ENCODE measurements around the gene PCNT. TPM values are rescaled to one million over a fixed set of nuclear protein-coding genes. Genes with fewer than 3 reads are reported as not detected.

The PCNT gene
- total and polyA plus RNA-seq, 10 of the 15 experiments (the other 5 are each of a cell fraction or from before 2014, with no cell fraction given) = 2.9 to 39.6 (median 20.5) TPM

- no peaks in the 10 kb centered on the region for H3K79me2 ChIP-seq (ENCODE audit: control insufficient read depth, insufficient read depth, low read length)
- ATAC-seq = no peak
- ChIA-PET CTCF (no interaction called here), POLR2A (no interaction called here), SMC1A (ENCODE audit: uncharacterized antibody, unreplicated experiment) (no interaction called here), RAD21 (ENCODE audit: unreplicated experiment) (no interaction called here)
- intact Hi-C loops (cut with micrococcal nuclease; ENCODE audit: unreplicated experiment) (no loop called here), in situ Hi-C loops (cut with MboI) (no loop called here)
- no peak overlapping the region for H2AFZ ChIP-seq (ENCODE audit: control insufficient read depth, low read depth, low read length)
- H3K4me2 ChIP-seq (ENCODE audit: control insufficient read depth, insufficient read depth) = no peak overlapping the region
- no peaks in the 10 kb centered on the region for H4K20me1 ChIP-seq (ENCODE audit: control insufficient read depth, insufficient read depth)
- H3K27me3 ChIP-seq (replicated peaks in 1 of 2; ENCODE audit: control insufficient read depth in 2 of 2, insufficient read depth in 2 of 2, low read length in 1 of 2) = no peaks in the 10 kb centered on the region
- H3K9me3 ChIP-seq (replicated peaks; ENCODE audit: control insufficient read depth, insufficient read depth, low read length) = no peaks in the 10 kb centered on the region
- WGBS (ENCODE audit: insufficient coverage, insufficient replicate concordance, low lambda C conversion rate, missing lambda C conversion rate) = 51% methylated on average over 84 of the region's 84 CpGs
- H3K27ac ChIP-seq (ENCODE audit: control insufficient read depth, insufficient read depth) = no peak overlapping the region
- no peak for DNase-seq (ENCODE audit: low read depth, low spot score)
- no TSS peak for BruUV-seq (replicated peaks)
- H3K36me3 ChIP-seq (ENCODE audit: control insufficient read depth in 2 of 2, insufficient read depth in 2 of 2, low read length in 1 of 2) = peaks cover 3 to 10% of the 10 kb centered on the region in 2 experiments; a peak in 3 of 4 replicates
- TF ChIP-seq SIX5 (IDR thresholded peaks at IDR 0.05; ENCODE audit: low read depth, low read length, severe bottlenecking) = no peak
- no peak for TF ChIP-seq RAD51 (IDR thresholded peaks at IDR 0.05)
- TF ChIP-seq CBFB (IDR thresholded peaks at IDR 0.05; ENCODE audit: low read depth) = no peak
- TF ChIP-seq ASH2L (IDR thresholded peaks at IDR 0.05; ENCODE audit: borderline replicate concordance, low read depth) = no peak
- no peak for TF ChIP-seq ZNF274 (IDR thresholded peaks at IDR 0.05; ENCODE audit: insufficient read depth, insufficient read length)
- TF ChIP-seq IRF4 (IDR thresholded peaks at IDR 0.05; ENCODE audit: low read depth, low read length) = no peak
- H3K4me1 ChIP-seq (ENCODE audit: control insufficient read depth, insufficient read depth, low read length) = peaks cover 6% of the 10 kb centered on the region
- FAIRE-seq = no peak
- no peak overlapping the region for H3K9ac ChIP-seq (ENCODE audit: control insufficient read depth, insufficient read depth, low read length)
- H3K4me3 ChIP-seq = no peak overlapping the region
These were observed 26.4 kb upstream of the PCNT start for GRCh38 chr21:46297338-46298271.

GRCh38 chr21:46299167-46299566, 24.8 kb upstream of the PCNT start:
- no TSS peak for BruUV-seq (replicated peaks)
- H3K27me3 ChIP-seq (replicated peaks in 1 of 2; ENCODE audit: control insufficient read depth in 2 of 2, insufficient read depth in 2 of 2, low read length in 1 of 2) = no peaks in the 10 kb centered on the region
- DNase-seq (ENCODE audit: low read depth, low spot score) (no peak), FAIRE-seq (no peak), ATAC-seq (no peak)
- in situ Hi-C loops (cut with MboI) (no loop called here), intact Hi-C loops (cut with micrococcal nuclease; ENCODE audit: unreplicated experiment) (no loop called here)
- H3K9me3 ChIP-seq (replicated peaks; ENCODE audit: control insufficient read depth, insufficient read depth, low read length) = no peaks in the 10 kb centered on the region
- 83% methylated on average over 9 of the region's 9 CpGs for WGBS (ENCODE audit: insufficient coverage, insufficient replicate concordance, low lambda C conversion rate, missing lambda C conversion rate)
- H3K4me1 ChIP-seq (ENCODE audit: control insufficient read depth, insufficient read depth, low read length) = peaks cover 6% of the 10 kb centered on the region
- H3K4me2 ChIP-seq (ENCODE audit: control insufficient read depth, insufficient read depth) = no peak overlapping the region
- H3K36me3 ChIP-seq (ENCODE audit: control insufficient read depth in 2 of 2, insufficient read depth in 2 of 2, low read length in 1 of 2) = peaks cover 3 to 10% of the 10 kb centered on the region in 2 experiments; a peak in 3 of 4 replicates
- RAD21 ChIA-PET (ENCODE audit: unreplicated experiment) = no interaction called here
- no peak overlapping the region for H3K4me3 ChIP-seq
- POLR2A ChIA-PET = no interaction called here
- H3K9ac ChIP-seq (ENCODE audit: control insufficient read depth, insufficient read depth, low read length) = no peak overlapping the region
- no peaks in the 10 kb centered on the region for H4K20me1 ChIP-seq (ENCODE audit: control insufficient read depth, insufficient read depth)
- no peaks in the 10 kb centered on the region for H3K79me2 ChIP-seq (ENCODE audit: control insufficient read depth, insufficient read depth, low read length)
- no peak overlapping the region for H3K27ac ChIP-seq (ENCODE audit: control insufficient read depth, insufficient read depth)
- SMC1A ChIA-PET (ENCODE audit: uncharacterized antibody, unreplicated experiment) = no interaction called here
- CTCF ChIA-PET = no interaction called here
- H2AFZ ChIP-seq (ENCODE audit: control insufficient read depth, low read depth, low read length) = no peak overlapping the region
- no peak for TF ChIP-seq MTA3 (IDR thresholded peaks at IDR 0.05; ENCODE audit: borderline replicate concordance, low read length)
- TF ChIP-seq CEBPZ (IDR thresholded peaks at IDR 0.05; ENCODE audit: low read depth, low read length) = no peak
- no peak for TF ChIP-seq SIN3A (IDR thresholded peaks at IDR 0.05; ENCODE audit: low read depth, low read length)
- TF ChIP-seq MAX (IDR thresholded peaks at IDR 0.05; ENCODE audit: low read depth, low read length) = no peak
- TF ChIP-seq NFYA (IDR thresholded peaks at IDR 0.05; ENCODE audit: borderline replicate concordance, low read depth, low read length) = no peak
- TF ChIP-seq FOXM1 (IDR thresholded peaks at IDR 0.05; ENCODE audit: low read depth, low read length) = no peak
- TF ChIP-seq SREBF1 (IDR thresholded peaks at IDR 0.05; ENCODE audit: low read length) = no peak
- TF ChIP-seq HDAC6 (IDR thresholded peaks at IDR 0.05; ENCODE audit: unreplicated experiment) = no peak
- TF ChIP-seq EZH2 (IDR thresholded peaks at IDR 0.05; ENCODE audit: borderline replicate concordance, control insufficient read depth, low read depth, low read length) = no peak
